Smooth muscle cell (in vitro differentiated cells): ENCODE data around the gene FTL. TPM values are rescaled to one million over a fixed set of nuclear protein-coding genes. Genes with fewer than 3 reads are reported as not detected.

Experiments used
- DNase-seq: peaks from one replicate; lab custom pipeline; 2025; ENCODE audit not compliant: unreplicated experiment; lab: John Stamatoyannopoulos, UW
- H2AFZ ChIP-seq: fragments of 200-600 bp; sonication (generic); 2 replicates; pipeline ENCODE4 v1.6.0; 2016; ENCODE audit warnings: antibody characterized with exemption, low read depth, mild to moderate bottlenecking
- H3F3A ChIP-seq: fragments of 200-600 bp; sonication (generic); 2 replicates; pipeline ENCODE4 v1.6.0; 2017; ENCODE audit warnings: antibody characterized with exemption, low read depth
- H3K27ac ChIP-seq: fragments of 200-600 bp; sonication (generic); 2 replicates; pipeline ENCODE4 v1.5.1; 2016; ENCODE audit warnings: low read depth, mild to moderate bottlenecking
- H3K27me3 ChIP-seq: fragments of 200-600 bp; sonication (generic); 2 replicates; pipeline ENCODE4 v1.6.1; 2016; ENCODE audit warnings: low read depth, mild to moderate bottlenecking
- H3K36me3 ChIP-seq: fragments of 200-600 bp; sonication (generic); 2 replicates; pipeline ENCODE4 v1.5.1; 2016; ENCODE audit warnings: low read depth
- H3K4me1 ChIP-seq: fragments of 200-600 bp; sonication (generic); 2 replicates; pipeline ENCODE4 v1.5.1; 2016; ENCODE audit warnings: low read depth
- H3K4me2 ChIP-seq: fragments of 200-600 bp; sonication (generic); 2 replicates; pipeline ENCODE4 v1.6.0; 2016; ENCODE audit warnings: mild to moderate bottlenecking
- H3K4me3 ChIP-seq: fragments of 200-600 bp; sonication (generic); 2 replicates; pipeline ENCODE4 v1.5.1; 2016; ENCODE audit warnings: mild to moderate bottlenecking
- H3K79me2 ChIP-seq: fragments of 200-600 bp; sonication (generic); 2 replicates; pipeline ENCODE4 v1.6.0; 2016; ENCODE audit warnings: low read depth, mild to moderate bottlenecking
- H3K9ac ChIP-seq: fragments of 200-600 bp; sonication (generic); 2 replicates; pipeline ENCODE4 v1.6.0; 2016; ENCODE audit warnings: low read depth
- H3K9me3 ChIP-seq: fragments of 200-600 bp; sonication (generic); replicated peaks from 2 replicates; pipeline ENCODE4 v1.5.1; 2016; ENCODE audit warnings: low read depth
- H4K20me1 ChIP-seq: fragments of 200-600 bp; sonication (generic); 2 replicates; pipeline ENCODE4 v1.6.0; 2016; ENCODE audit warnings: low read depth
- CTCF ChIP-seq: fragments of 200-600 bp; sonication (generic); IDR thresholded peaks from 2 replicates; pipeline ENCODE4 v1.5.1; 2017; ENCODE audit warnings: borderline replicate concordance, mild to moderate bottlenecking, antibody characterized with exemption; ENCODE audit not compliant: insufficient read depth, poor library complexity, severe bottlenecking
- WGBS: methylation state at CpG from one replicate; pipeline ENCODE4 v1.1.7; 2016; ENCODE audit warnings: low lambda C conversion rate; 5-methylcytosine and 5-hydroxymethylcytosine counted together
- polyA plus RNA-seq: library from polyadenylated mRNA; unstranded; fragments of >200 nt; fragmentation: Nextera tagmentation; extraction: Ambion mirVana; gene quantifications from 2 replicates; pipeline ENCODE4 v1.2.1, GENCODE V29; 2016
- total RNA-seq: library from RNA; depleted of rRNA; stranded (reverse); fragments of >200 nt; gene quantifications from 2 replicates; pipeline ENCODE4 v1.2.3, GENCODE V29; 2014

FTL gene
- total and polyA plus RNA-seq, 2 experiments from 2014 or later, result 5,904 to 12,053 TPM

- Histone ChIP-seq H3K9ac (peak overlapping the region; percentile 84), H3K79me2 (peaks cover 60% of the 10 kb centered on the region)
- 92% methylated on average over 21 of the region's 22 CpGs for WGBS
These were observed 26.0 kb downstream of the FTL start for GRCh38 chr19:48991011-48991609.

DNA sequence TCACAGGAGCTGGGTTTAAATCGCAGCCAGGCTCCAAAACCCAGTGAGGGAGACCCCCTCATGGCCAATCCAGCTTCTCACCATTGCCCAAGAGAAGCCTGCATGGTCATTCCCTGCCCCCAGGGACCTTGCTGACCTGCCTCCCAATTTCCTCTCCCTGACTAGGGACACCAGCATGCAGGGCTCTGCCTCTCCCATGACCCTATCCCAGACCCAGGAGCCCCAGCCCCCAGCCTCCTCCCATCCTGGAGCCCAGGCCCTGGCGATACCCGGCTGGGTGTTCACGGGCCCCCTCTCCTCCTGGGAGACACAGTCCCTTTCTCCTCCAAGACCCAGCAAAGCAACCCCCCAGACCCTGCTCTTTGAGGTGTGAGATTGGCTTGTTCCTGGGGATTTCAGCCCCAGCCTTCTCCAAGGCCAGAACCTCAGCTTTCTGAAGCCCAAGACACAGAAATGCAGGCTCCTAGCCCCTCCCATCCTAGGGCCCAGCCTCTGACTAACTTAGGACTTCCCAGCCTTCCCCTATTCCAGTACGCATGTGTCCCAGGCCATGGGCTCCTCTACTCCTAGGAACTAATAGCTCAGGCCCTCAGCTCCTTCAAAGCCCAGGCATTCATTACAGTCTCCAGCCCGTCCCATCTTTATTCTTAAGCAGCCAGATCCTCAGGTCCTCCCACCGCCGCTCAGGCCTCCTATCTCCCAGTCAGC is 26.9 kb downstream of the FTL start:
- H3K4me1 ChIP-seq, result peaks cover 16% of the 10 kb centered on the region
- H4K20me1 ChIP-seq, result peaks cover 44% of the 10 kb centered on the region
- no peak for DNase-seq
- H2AFZ ChIP-seq, result peak overlapping the region; percentile 30
- H3K79me2 ChIP-seq, result peaks cover 69% of the 10 kb centered on the region
- H3K4me3 ChIP-seq, result peak overlapping the region; percentile 86
- no peak for TF ChIP-seq CTCF
- no peaks in the 10 kb centered on the region for H3K27me3 ChIP-seq
- peak overlapping the region; percentile 92 for H3K4me2 ChIP-seq
- H3K27ac ChIP-seq, result peak overlapping the region; percentile 82
- H3K9me3 ChIP-seq, result no peaks in the 10 kb centered on the region
- peak overlapping the region; percentile 84 for H3K9ac ChIP-seq
- no peaks in the 10 kb centered on the region for H3K36me3 ChIP-seq
- H3F3A ChIP-seq, result no peaks in the 10 kb centered on the region
- WGBS, result 33% methylated on average over 8 of the region's 8 CpGs

More at GRCh38 chr19:48991011-48991609, 26.0 kb downstream of the FTL start:
- H3K4me3 ChIP-seq, result peak overlapping the region; percentile 86
- no peak for DNase-seq
- H3K36me3 ChIP-seq, result no peaks in the 10 kb centered on the region
- H3K27me3 ChIP-seq, result no peaks in the 10 kb centered on the region
- peak overlapping the region; percentile 92 for H3K4me2 ChIP-seq
- peaks cover 16% of the 10 kb centered on the region for H3K4me1 ChIP-seq
- H3K27ac ChIP-seq, result peak overlapping the region; percentile 82
- H3F3A ChIP-seq, result no peaks in the 10 kb centered on the region
- no peaks in the 10 kb centered on the region for H3K9me3 ChIP-seq
- no peak overlapping the region for H2AFZ ChIP-seq
- peaks cover 41% of the 10 kb centered on the region for H4K20me1 ChIP-seq
- no peak for TF ChIP-seq CTCF

- Histone ChIP-seq H4K20me1 (peaks cover 48% of the 10 kb centered on the region), H3K4me1 (peaks cover 16% of the 10 kb centered on the region), H3K4me3 (peak overlapping the region; percentile 86), H3K79me2 (peaks cover 72% of the 10 kb centered on the region), H3K27ac (peak overlapping the region; percentile 82), H3K27me3 (no peaks in the 10 kb centered on the region), H3F3A (no peaks in the 10 kb centered on the region), H3K36me3 (no peaks in the 10 kb centered on the region), H3K4me2 (peak overlapping the region; percentile 92), H3K9me3 (no peaks in the 10 kb centered on the region), H3K9ac (peak overlapping the region; percentile 84), H2AFZ (peak overlapping the region; percentile 30)
- no peak for DNase-seq
- WGBS, result 1% methylated on average over 20 of the region's 20 CpGs
- no peak for TF ChIP-seq CTCF
These were observed 27.6 kb downstream of the FTL start for GRCh38 chr19:48992581-48993174.
